LoVo (cell line): ENCODE measurements around the gene STXBP2.

Experiments used
- DNase-seq: peaks from one replicate; pipeline ENCODE4 v3.0.0-alpha.2; 2016; ENCODE audit warnings: low spot score

The STXBP2 gene

DNA sequence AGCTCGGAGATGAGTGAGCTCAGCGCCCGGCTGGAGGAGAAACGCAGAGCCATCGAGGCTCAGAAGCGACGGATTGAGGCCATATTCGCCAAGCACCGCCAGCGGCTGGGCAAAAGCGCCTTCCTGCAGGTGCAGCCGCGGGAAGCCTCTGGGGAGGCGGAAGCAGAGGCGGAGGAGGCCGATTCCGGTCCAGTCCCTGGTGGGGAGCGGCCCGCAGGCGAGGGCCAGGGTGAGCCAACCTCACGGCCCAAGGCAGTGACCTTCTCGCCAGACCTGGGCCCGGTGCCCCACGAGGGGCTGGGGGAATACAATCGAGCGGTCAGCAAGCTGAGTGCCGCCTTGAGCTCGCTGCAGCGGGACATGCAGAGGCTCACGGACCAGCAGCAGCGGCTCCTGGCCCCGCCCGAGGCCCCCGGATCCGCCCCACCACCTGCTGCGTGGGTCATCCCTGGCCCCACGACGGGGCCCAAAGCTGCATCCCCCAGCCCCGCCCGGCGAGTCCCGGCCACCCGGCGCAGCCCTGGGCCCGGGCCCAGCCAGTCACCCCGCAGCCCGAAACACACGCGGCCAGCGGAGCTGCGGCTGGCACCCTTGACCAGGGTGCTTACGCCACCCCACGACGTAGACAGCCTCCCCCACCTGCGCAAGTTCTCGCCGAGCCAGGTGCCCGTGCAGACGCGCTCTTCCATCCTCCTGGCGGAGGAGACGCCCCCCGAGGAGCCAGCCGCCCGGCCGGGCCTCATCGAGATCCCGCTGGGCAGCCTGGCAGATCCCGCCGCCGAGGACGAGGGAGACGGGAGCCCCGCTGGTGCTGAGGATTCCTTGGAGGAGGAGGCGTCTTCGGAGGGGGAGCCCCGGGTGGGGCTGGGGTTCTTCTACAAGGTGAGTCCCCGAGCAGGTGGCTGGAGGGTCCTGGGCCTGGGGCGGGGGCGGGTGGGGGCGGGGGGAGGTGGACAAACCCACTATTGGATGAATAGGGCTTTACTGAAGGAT, 24.3 kb upstream of the STXBP2 start:
- no peak for DNase-seq

DNA sequence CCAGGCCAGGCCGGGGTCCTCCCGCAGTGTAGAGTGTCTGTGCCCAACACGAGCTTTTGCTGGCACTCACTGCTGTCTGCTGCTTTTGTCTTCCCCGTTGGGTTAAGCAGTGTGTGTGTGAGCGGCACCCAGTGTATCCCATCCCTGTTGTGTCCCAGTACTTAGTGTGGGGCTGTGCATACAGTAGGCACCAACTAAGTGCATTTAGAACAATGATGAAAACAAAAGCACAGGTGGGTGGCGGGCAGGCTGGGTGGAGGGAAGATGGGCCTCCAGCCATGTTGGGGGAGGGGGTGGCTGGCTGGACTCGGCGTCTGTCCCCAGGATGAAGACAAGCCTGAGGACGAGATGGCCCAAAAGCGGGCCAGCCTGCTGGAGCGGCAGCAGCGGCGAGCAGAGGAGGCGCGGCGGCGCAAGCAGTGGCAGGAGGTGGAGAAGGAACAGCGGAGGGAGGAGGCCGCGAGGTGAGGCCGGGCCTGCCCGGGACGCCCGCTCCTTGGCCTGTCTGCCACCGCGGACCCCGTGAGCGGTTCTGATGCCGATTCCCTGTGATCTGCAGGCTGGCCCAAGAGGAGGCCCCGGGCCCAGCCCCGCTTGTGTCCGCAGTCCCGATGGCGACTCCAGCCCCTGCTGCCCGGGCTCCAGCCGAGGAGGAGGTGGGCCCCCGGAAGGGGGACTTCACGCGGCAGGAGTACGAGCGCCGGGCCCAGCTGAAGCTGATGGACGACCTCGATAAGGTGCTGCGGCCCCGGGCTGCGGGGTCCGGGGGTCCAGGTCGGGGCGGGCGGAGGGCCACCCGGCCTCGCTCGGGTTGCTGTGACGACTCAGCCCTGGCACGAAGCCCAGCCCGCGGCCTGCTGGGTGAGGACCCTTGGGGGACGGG, 21.8 kb upstream of the STXBP2 start:
- no peak for DNase-seq

DNA sequence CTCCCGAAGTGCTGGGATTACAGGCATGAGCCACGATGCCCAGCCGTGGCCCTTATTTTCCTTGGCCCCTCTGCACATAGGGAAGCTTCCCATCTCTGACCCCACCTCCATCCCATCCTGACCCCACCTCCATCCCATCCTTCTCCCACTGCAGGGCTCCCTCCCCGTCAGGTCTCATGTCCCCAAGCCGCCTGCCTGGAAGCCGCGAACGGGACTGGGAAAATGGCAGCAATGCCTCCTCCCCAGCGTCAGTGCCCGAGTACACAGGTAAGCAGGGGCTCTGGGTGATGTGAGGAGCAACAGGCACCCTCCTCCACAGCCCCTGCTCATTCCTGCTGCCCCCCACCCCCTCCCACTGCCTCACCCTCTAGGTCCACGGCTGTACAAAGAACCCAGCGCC, 19.7 kb upstream of the STXBP2 start:
- no peak for DNase-seq

DNA sequence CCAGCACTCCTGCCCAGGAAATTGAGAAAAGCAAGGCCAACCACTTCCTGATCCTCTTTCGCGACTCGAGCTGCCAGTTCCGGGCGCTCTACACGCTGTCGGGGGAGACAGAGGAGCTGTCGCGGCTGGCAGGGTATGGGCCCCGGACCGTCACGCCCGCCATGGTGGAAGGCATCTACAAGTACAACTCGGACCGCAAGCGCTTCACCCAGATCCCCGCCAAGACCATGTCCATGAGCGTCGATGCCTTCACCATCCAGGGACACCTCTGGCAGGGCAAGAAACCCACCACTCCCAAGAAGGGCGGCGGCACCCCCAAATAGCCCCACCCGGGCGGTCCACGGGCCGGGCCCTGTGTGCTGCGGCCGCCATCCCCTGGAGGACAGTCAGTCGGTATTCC, 19.2 kb upstream of the STXBP2 start:
- no peak for DNase-seq

DNA sequence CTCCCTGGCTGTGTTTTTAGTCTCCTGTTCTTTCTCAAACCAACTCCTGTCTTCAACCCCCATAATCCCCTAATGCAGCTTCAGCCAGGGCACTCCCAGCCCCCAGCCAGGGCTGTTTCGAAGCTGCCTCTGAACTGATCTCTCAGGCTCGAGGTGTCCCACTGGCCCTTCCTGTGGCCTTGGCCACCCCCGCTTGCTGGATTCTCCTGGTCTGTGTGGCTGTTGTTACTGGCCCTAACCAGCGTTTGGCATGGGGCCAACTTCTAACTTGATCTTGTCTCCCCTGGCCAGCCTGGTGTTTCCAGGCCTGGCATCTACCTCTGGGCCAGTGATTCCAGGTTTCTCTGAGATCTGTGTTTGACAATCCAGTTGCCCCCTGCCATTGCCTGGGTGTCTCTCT, 18.6 kb upstream of the STXBP2 start:
- no peak for DNase-seq

DNA sequence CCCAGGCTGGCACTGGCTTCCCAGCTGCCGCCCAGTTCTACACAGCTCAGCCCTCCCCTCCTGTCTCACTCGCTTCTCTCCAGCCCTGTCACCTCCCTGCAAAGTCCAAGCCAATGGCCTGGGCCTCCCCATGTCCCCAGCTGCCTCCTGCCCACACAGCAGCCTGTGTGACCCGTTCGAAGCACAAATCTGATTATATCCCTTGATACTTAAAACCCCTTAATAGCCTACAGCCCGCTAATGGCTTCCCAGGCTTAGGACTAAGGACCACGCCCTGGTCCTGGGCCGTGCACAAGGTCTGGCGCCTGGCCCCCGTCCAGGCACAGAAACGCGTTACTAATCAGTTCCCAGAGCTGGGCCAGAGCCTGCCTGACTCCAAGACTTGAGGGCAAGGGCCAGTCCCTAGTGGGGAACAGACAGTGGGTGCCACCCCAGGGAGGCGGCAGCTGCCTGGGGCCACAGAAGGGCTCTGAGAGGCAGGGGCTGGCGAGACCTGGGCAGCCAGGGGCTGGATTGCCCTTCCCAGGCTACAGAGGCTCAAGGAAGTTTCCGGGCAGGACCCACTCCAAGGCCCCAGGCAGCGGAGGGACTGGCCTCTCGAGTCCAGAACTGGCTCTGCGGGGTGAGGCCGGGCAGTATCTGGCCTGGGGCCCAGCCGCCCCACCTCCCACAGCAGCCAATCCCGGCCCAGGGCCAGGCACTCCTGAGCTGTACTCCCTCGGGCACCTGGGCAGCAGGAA, 18.0 kb upstream of the STXBP2 start:
- no peak for DNase-seq

DNA sequence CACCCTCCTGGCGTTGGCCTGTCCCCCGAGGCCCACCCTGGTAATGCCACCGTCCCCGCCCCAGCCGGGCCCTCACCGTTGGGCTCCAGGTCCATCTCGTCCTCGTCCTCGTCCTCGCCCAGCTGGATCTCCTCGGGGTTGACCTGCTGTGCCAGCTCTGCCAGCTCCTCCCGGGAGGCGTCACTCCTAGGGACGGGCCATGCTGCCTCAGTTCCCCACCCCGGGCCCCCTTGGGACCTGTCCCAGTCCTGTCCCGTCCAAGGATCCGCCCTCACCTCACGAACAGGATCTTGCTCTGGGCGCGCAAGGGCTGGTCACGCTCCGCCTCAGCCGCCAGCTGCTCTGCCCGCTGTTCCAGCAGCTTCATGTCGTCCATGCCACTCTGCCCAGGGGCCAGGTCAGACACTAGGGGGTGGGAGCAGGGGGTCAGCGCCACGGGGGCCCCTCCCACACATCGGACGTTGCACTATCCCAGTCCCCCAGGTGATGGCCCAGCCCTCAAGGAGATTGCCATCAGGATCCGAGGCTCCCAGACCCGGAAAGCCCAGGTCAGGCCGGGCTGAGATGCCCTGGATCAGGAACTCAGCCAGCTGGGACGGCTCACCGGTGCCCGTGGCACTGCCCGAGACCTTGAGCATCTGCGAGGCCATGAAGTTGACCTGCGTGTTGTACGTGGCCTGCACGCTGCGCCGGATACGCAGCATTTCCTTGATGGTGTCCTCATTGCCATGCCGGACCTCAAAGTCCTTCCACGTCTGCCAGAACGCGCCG, 17.1 kb upstream of the STXBP2 start:
- DNase-seq, result no peak

DNA sequence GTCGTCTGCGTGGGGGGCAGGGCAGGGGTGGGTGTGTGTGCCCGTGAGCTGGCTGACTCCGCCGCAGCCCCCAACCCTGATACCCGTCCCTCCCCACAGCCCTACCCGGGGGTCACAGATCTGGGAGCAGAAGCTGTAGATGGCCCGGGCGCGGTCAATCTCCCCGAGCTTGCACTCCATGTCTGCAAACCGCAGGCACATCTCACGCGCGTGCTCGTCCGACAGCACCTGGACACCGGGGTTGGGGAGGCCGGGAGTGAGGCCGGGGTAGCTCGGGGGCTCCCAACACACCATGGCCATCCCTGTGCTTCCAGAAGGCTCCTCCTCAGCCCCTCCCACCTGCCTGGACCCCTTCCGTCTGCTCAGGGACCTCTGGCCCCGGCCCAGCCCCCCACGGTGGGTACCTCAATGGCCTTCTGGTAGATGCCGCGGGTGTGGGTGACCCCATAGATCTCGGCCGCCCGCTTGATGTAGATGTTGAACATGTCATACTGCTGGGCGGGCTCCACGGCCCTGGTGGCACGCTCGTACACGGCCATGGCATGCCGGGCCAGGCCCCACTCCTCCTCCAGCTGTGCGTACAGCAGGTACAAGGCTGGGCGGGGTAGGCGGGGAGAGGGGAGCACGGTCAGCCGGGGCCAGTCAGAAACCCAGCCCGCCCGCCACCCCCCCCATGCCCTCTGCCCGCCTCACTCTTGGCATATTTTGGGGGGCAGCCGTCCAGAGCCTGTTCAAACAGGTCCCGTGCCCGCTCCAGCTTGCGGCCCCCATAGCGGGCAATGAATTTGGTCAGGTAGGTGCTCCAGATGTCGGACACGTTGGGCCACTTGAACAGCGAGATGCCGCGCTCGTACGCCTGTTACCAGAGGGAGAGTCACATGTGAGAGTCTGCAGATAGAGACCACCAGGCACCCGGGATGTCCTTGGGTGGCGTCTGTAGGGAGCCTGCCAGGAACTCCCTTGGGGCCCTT, 16.2 kb upstream of the STXBP2 start:
- no peak for DNase-seq

DNA sequence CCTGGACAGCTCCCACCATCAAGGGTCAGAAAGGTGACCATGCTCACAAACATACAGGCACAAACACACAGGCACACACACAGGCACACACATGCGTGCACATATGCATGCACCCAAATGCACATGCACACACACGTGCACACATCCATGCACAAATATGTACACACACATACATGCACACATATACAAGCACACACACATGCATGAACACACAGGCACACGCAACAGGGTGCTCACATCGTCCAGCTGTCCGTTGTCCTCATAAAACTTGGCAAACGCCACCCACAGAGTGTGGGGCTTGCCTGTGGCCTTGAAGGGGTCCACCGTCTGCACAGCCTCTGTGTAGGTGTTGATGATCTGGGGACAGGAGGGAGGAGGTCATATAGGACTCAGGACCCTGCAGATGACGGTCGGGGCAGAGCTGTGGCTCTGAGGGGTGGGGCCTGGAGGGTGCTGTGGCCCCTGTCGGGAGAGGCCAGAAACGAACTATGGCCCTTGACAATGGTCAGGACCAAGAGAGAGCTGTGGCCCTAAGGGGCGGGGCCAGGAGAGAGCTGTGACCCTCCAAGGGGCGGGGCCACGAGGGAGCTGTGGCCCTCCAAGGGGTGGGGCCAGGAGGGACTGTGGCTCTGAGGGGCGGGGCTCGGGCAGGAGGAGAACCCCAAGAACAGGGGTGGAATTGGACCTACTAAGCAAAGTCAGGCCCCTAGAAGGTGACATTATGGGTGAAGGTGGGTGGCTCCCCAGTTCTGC, 13.8 kb upstream of the STXBP2 start:
- no peak for DNase-seq

DNA sequence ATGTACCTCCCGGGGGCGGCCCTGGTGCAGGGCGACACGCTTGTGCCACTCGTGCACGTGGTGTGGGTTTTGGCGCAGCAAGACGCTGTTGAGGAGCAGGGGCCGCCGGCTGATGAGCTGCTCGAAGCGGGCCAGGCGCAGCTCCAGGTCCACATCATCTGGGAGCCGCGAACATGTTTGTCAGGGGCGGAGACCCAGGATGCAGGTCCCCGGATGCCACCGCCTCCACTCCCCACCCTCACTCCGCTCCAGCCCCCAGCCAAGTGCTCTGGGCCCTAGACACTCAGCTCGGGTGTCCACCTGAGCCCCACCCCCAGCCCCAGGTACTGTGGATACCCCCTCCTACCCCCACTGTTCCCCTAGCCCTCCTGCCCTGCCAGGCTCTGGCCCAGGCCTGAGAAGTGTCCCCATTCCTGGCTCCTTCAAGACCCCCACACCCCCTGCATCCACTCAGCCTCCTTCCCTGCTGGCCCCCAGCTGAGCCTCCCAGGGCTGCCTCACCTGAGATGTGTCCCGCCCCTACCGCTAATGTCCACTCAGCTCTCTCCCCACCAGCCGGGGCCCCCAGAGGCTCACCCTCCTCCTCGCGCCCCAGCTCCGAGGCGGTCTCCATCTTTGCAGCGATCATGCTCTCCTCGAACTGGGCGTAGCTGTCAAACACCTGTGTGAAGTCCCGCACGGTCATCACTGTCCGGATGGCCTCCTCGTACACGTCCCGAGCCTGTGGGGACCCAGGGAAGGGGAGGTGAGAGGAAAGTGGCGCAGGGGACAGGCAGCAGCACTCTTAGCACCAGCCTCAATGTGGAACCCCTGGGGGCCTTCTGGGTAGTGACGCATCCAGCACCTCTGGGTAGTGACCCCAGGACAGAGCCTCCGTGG, 12.9 kb upstream of the STXBP2 start:
- no peak for DNase-seq

DNA sequence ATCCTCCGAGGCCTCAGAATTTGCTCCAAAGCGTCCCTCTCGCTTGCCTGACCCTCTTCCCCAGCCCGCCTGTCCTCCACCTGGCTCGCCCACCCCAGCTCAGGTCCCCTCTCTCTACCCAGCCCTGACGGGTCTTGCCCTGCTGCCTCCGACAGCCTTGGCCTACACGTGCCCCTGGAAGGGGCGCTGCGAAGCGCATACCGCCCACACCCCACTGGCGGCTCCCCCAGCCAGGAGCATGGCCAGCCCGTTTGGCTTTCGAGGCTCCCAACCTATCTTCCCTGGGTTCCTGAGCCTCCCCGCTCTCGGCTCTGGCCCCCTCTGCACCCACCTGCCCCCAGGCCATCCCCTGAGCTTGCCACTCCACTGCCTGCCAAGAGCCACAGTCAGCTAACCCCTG, 12.1 kb upstream of the STXBP2 start:
- no peak for DNase-seq

DNA sequence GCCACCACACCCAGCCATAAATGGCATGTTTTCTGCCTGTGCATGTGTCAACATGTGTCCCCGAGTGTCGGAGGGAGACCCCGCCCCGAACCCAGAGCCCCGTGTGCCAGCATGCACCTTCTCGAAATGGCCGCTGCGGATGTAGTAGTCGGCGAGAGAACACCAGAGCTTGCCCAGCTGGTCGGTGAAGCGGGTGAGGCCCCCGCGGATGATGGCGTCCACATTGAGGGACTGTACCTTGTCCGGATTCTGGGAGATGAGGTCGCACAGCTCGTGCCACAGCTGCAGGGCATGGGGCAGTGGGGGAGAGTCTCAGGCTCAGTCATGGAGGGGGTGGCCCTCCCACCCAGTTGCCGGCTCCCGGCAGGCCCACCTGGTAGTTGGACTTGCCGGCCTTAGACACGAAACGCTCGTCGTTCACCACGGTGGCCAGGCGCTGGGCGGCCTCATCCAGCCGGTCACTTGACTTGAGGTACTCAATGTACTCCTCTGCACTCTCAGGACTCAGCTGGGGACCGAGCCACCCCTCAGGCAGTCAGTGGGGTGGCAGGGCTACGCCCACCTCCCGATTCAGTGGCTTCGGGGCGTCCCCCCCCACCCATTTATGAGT, 11.0 kb upstream of the STXBP2 start:
- DNase-seq, result no peak

DNA sequence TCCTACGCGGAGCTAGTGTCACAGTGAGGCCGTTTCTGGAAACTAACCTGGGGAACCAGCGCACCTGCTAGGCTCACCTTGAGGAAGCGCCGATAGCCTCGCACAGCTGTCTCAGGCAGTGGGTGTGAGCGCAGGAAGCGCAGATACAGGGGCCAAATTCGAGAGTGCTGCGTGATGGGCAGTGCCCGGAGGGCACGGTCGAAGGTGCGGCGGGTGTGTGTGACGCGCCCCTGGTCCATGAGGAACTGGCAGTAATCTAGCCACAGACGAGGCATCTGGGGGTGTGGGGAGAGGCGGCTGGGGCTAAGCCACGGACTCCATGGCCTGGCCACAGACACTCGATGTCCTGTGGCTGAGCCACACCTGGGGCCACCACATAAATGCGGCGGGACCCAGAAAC, 9.7 kb upstream of the STXBP2 start:
- DNase-seq, result no peak

DNA sequence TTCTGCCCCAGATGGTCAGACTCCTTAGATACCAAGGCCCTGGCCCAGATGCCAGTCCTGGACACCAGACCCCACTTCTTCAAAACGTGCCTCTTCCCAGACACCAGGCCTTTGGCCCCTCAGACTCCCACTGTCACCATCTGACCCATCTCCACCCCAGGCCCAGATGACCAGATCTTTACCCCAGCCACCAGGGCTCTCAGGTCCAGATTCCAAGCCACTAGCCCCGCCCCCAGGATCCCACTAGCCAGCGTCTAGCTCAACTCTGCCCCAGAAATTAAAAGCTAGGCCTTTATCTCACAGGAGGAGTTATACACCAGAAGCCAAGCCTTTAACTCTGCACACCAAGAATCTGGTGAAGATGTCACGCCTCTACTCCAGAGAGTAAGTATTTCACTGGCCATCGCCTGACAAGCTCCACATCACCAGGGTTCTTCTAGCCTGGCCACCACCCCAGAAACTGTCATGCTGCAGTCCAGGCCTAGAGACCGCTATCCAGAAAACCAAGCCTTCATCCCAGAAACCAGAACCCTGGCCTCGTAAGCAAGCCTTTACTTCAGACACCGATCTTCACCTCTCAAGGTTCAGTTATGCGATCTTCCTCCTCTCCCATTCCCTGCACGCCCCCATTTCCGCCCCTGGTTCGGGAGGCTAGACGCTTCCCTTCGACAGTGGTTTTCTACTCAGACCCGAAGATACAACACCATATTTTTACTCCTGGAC, 8.2 kb upstream of the STXBP2 start:
- DNase-seq, result no peak

DNA sequence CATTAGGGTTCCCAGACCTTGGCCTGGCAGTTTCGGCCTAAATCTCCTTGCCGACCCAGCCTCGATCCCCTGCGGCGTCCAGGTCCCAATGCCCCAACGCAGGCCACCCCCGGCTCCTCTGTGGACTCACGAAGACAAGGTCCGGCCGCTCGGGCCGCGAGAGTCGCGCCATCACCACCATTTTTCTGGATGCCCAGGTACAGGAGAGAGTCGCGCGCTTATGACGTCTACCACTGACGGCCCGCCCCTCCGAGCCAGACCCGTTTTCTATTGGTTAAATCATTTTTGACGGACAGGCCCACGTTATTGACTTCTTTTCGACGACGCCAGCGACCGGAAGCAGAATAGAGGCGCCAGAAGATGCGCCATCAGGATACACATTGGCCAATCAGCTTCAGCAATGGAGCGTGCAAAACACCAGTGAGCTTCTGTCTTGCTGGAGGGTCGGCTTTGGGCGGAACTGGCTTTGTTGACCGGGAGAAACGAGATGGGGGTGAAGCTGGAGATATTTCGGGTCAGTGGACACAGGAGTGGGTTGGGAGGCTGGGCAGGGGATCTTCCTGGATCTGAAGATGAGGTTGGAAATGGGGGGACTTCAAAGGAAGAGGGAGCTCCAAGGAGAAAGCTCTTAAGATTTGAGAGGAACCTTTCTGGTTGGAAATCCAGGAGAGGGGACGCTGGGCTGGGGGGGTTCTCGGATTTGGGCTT, 7.4 kb upstream of the STXBP2 start, which contains the start of the genes PET100 and XAB2:
Gene PET100 (plus strand): TSS at position 447 of the 708 bp plus-strand sequence. CDS start 41 bp downstream, at position 488.
Gene XAB2 (minus strand): TSS at position 199 of the 708 bp plus-strand sequence. CDS start 18 bp downstream, at position 181.
- peak; percentile 98 for DNase-seq

DNA sequence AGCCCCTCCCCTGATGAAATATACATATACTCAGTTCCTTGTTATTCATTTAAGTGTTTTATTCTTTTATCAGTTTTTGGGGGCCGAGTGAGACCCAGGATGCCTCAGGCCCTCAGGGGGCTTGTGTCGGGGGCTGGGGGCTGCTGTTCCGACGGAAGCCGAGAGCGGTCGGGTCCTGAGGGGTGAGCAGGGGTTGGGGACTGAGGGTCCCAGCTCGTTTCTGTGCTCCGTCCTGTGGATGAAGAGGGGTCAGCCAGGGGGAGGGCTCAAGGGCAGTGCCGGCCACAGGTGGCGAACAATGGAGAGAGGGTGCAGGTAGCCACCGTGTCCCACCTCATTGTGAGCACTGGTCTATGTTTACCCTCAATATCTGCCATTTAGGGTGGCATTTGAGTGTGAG, 5.3 kb upstream of the STXBP2 start:
- no peak for DNase-seq
